Measurements from ENCODE around the gene RAP1GDS1.
"Not testable (repeated sequence)": the region's sequence is repeated elsewhere in the genome, so short reads cannot be mapped to it uniquely, and the experiment has no call there.

GRCh38 chr4:98420151-98420550 lies 159.0 kb downstream of the RAP1GDS1 start:
- not testable (repeated sequence) for TF ChIP-seq FOXM1 (IDR thresholded peaks at IDR 0.05; ENCODE audit: low read depth); SIN3A (IDR thresholded peaks at IDR 0.05; ENCODE audit: borderline replicate concordance, low read depth, low read length); GABPA (IDR thresholded peaks at IDR 0.05; ENCODE audit: low read depth); CTCF (IDR thresholded peaks at IDR 0.05); POLR2AphosphoS5 (IDR thresholded peaks at IDR 0.05; ENCODE audit: low read depth, low read length); TAF1 (IDR thresholded peaks at IDR 0.05; ENCODE audit: borderline replicate concordance, low read depth, low read length); REST (IDR thresholded peaks at IDR 0.05; ENCODE audit: low read depth, low read length); FOXJ3 (CRISPR knock-in tag; IDR thresholded peaks at IDR 0.05); CHD2 (IDR thresholded peaks at IDR 0.05; ENCODE audit: low read length, partially characterized antibody); SMC3 (IDR thresholded peaks at IDR 0.05; ENCODE audit: low read depth, low read length)
